Thoracic aorta (tissue), 2 donors: ENCODE results near the gene INPP5J. TPM values are rescaled to one million over a fixed set of nuclear protein-coding genes. Genes with fewer than 3 reads are reported as not detected.

Source experiments
- ATAC-seq: fragments of 150-250 bp; one replicate; pipeline ENCODE4 v1.8.0; 2017; ENCODE audit warnings: low read depth; ENCODE audit not compliant: insufficient number of reproducible peaks, low FRiP score
- DNase-seq: peaks from one replicate; pipeline ENCODE4 v3.0.0-alpha.2; 2020; ENCODE audit warnings: low spot score
- H3K27ac ChIP-seq, 2 donors: fragments of 200-600 bp; sonication (generic); 1 replicate in 1 of 2; 2 replicates in 1 of 2; pipeline ENCODE4 v1.5.1; 2016; ENCODE audit warnings: mild to moderate bottlenecking in 2 of 2, moderate library complexity in 2 of 2
- H3K27me3 ChIP-seq: fragments of 200-600 bp; sonication (generic); replicated peaks from 2 replicates; pipeline ENCODE4 v1.6.0; 2016; ENCODE audit warnings: mild to moderate bottlenecking; ENCODE audit not compliant: insufficient read depth
- H3K36me3 ChIP-seq: fragments of 200-600 bp; sonication (generic); one replicate; pipeline ENCODE4 v1.5.1; 2016
- H3K4me1 ChIP-seq, 2 donors: fragments of 200-600 bp; sonication (generic); 1 replicate in 1 of 2; 2 replicates in 1 of 2; pipeline versions ENCODE4 v1.5.1 to v1.6.0; 2016; ENCODE audit warnings: low read depth in 2 of 2, mild to moderate bottlenecking in 1 of 2; ENCODE audit not compliant: control insufficient read depth in 1 of 2
- H3K4me3 ChIP-seq: fragments of 200-600 bp; sonication (generic); 2 replicates; pipeline ENCODE4 v1.5.1; 2016; ENCODE audit warnings: mild to moderate bottlenecking
- H3K9me3 ChIP-seq: fragments of 200-600 bp; sonication (generic); 2 replicates; pipeline ENCODE4 v1.5.1; 2016
- total RNA-seq, 2 donors: library from RNA; depleted of rRNA; stranded (reverse); fragments of >200 nt; gene quantifications; one replicate each; pipeline versions ENCODE4 v1.1.0 to v1.2.3, GENCODE V29; 2016
- TF ChIP-seq, protein P1 (sequence below): fragments of 200-600 bp; sonication (generic); IDR thresholded peaks from one replicate; pipeline ENCODE4 v1.5.1; 2019; ENCODE audit warnings: antibody characterized with exemption

Gene INPP5J
- total RNA-seq, 2 donors from 2014 or later: 2.3 to 4.1 TPM

DNA sequence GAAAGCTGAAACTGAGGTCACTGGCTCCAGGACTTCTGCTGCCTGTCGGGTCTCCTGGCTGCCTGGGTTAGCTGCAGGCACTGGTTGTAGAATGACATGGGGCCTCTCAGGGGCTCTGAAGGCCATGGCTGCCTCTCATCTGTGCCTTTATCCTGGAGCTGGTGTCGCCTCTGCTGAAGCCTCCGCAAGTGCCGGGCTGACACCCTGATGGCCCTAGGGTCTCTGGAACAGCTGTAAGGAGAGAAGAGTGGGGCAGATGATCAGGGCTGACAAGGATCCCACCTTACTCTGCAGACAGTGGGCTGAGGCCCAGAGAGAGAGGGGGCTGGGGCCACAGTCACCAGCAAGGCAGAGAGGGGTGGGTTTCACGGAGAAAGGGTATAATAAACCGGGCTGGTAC lies 12.9 kb downstream of the INPP5J start:
- no peak overlapping the region for H3K27ac ChIP-seq
- H3K4me1 ChIP-seq: peaks cover 0 to 8% of the 10 kb centered on the region in 2 donors
- ATAC-seq (no peak), DNase-seq (no peak)
- peaks cover 3% of the 10 kb centered on the region for H3K27me3 ChIP-seq
- TF ChIP-seq, protein P1, sequence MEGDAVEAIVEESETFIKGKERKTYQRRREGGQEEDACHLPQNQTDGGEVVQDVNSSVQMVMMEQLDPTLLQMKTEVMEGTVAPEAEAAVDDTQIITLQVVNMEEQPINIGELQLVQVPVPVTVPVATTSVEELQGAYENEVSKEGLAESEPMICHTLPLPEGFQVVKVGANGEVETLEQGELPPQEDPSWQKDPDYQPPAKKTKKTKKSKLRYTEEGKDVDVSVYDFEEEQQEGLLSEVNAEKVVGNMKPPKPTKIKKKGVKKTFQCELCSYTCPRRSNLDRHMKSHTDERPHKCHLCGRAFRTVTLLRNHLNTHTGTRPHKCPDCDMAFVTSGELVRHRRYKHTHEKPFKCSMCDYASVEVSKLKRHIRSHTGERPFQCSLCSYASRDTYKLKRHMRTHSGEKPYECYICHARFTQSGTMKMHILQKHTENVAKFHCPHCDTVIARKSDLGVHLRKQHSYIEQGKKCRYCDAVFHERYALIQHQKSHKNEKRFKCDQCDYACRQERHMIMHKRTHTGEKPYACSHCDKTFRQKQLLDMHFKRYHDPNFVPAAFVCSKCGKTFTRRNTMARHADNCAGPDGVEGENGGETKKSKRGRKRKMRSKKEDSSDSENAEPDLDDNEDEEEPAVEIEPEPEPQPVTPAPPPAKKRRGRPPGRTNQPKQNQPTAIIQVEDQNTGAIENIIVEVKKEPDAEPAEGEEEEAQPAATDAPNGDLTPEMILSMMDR: no peak
- no peaks in the 10 kb centered on the region for H3K36me3 ChIP-seq
- no peaks in the 10 kb centered on the region for H3K9me3 ChIP-seq
- no peak overlapping the region for H3K4me3 ChIP-seq

GRCh38 chr22:31136155-31136554 lies 13.4 kb downstream of the INPP5J start:
- H3K4me1 ChIP-seq: peaks cover 0 to 11% of the 10 kb centered on the region in 2 donors

DNA sequence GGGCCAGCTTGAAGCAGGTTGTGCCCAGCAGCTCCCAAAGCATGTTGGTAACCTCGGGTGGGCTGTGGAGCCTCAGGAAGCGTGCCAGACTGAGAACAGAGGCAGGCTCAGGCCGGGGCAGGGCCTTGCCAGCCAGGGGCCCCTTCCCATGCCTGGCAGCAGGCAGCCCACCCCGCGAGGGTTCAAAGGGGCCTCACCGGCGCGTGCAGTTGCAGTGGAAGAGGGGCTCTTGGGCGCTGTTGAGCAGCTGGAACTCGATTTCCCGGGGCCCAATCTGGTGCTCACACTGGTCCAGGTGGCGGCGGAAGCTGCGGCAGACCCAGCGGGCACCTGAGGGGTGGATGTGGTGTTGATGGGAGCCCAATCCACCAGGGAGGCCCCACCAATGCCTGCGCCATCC lies 13.9 kb downstream of the INPP5J start:
- TF ChIP-seq, protein P1: no peak
- Histone ChIP-seq H3K4me1 (peaks cover 0 to 11% of the 10 kb centered on the region in 2 donors), H3K27me3 (peaks cover 3% of the 10 kb centered on the region), H3K27ac (no peak overlapping the region), H3K9me3 (no peaks in the 10 kb centered on the region), H3K4me3 (no peak overlapping the region), H3K36me3 (no peaks in the 10 kb centered on the region)
- DNase-seq: no peak
- ATAC-seq: no peak

More at GRCh38 chr22:31136155-31136554, 13.4 kb downstream of the INPP5J start:
- Histone ChIP-seq H3K27me3 (peaks cover 3% of the 10 kb centered on the region), H3K27ac (no peak overlapping the region), H3K4me3 (no peak overlapping the region), H3K9me3 (no peaks in the 10 kb centered on the region), H3K36me3 (no peaks in the 10 kb centered on the region)
- ATAC-seq (no peak), DNase-seq (no peak)
- TF ChIP-seq, protein P1: no peak

DNA sequence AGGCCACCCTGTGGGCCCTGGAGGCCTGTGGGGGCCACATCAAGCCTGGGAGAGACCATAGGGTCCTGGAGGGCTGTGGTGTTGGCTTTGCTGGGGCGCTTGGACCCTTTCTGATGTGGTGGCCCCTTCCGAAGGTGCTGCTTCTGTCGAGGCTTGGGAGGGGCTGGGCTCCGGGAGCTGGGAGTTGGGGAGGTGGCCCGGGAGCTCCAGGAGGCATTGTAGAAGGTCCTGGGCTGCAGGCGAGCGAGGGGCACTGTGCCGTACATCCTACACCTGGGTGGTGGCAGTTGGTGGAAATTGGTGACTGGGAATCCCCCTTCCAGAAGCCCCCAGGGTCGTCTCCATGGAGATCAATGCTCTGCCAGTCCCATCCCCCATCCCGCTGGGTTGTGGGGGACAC lies 15.0 kb downstream of the INPP5J start:
- no peak overlapping the region for H3K4me3 ChIP-seq
- TF ChIP-seq, protein P1: no peak
- peaks cover 0 to 15% of the 10 kb centered on the region in 2 donors for H3K4me1 ChIP-seq
- H3K9me3 ChIP-seq: no peaks in the 10 kb centered on the region
- ATAC-seq (no peak), DNase-seq (no peak)
- H3K27me3 ChIP-seq: peaks cover 3% of the 10 kb centered on the region
- H3K36me3 ChIP-seq: no peaks in the 10 kb centered on the region
- H3K27ac ChIP-seq: no peak overlapping the region

- Histone ChIP-seq H3K36me3 (no peaks in the 10 kb centered on the region), H3K27me3 (peaks cover 3% of the 10 kb centered on the region), H3K4me3 (no peak overlapping the region), H3K27ac (no peak overlapping the region), H3K4me1 (peaks cover 0 to 19% of the 10 kb centered on the region in 2 donors), H3K9me3 (no peaks in the 10 kb centered on the region)
- TF ChIP-seq, protein P1: no peak
- no peak for ATAC-seq
- no peak for DNase-seq
These were observed 15.4 kb downstream of the INPP5J start for GRCh38 chr22:31138126-31138525.
